Neutrophil (primary cell): ENCODE results near the gene PXDC1.

Source experiments
- H3K27ac ChIP-seq: fragments of 200-600 bp; sonication (generic); 2 replicates; pipeline ENCODE4 v1.5.1; 2016; ENCODE audit warnings: mild to moderate bottlenecking, moderate library complexity
- H3K27me3 ChIP-seq: fragments of 200-600 bp; sonication (generic); 2 replicates; pipeline ENCODE4 v1.6.0; 2016; ENCODE audit warnings: mild to moderate bottlenecking
- H3K36me3 ChIP-seq: fragments of 200-600 bp; sonication (generic); 2 replicates; pipeline ENCODE4 v1.5.1; 2017
- H3K4me1 ChIP-seq, 2 experiments: fragments of 200-600 bp in 1 of 2; sonication (generic) in 1 of 2; 1 replicate in 1 of 2; 2 replicates in 1 of 2; pipeline versions ENCODE4 v1.5.1 to v1.6.1; 2013 to 2016; ENCODE audit warnings: low read depth in 1 of 2, low read length in 1 of 2, mild to moderate bottlenecking in 1 of 2, moderate library complexity in 1 of 2; ENCODE audit not compliant: control insufficient read depth in 1 of 2, insufficient read depth in 1 of 2
- H3K4me3 ChIP-seq, 2 experiments: fragments of 200-600 bp in 1 of 2; sonication (generic) in 1 of 2; 1 replicate in 1 of 2; 2 replicates in 1 of 2; pipeline ENCODE4 v1.5.1; 2013 to 2016; ENCODE audit warnings: low read depth in 1 of 2, low read length in 1 of 2, mild to moderate bottlenecking in 1 of 2, moderate library complexity in 1 of 2
- H3K9me3 ChIP-seq: fragments of 200-600 bp; sonication (generic); 2 replicates; pipeline ENCODE4 v1.5.1; 2016
- TF ChIP-seq, protein P1 (sequence below): fragments of 200-600 bp; sonication (generic); IDR thresholded peaks from 2 replicates; pipeline ENCODE4 v1.5.1; 2016; ENCODE audit warnings: antibody characterized with exemption

The PXDC1 gene

DNA sequence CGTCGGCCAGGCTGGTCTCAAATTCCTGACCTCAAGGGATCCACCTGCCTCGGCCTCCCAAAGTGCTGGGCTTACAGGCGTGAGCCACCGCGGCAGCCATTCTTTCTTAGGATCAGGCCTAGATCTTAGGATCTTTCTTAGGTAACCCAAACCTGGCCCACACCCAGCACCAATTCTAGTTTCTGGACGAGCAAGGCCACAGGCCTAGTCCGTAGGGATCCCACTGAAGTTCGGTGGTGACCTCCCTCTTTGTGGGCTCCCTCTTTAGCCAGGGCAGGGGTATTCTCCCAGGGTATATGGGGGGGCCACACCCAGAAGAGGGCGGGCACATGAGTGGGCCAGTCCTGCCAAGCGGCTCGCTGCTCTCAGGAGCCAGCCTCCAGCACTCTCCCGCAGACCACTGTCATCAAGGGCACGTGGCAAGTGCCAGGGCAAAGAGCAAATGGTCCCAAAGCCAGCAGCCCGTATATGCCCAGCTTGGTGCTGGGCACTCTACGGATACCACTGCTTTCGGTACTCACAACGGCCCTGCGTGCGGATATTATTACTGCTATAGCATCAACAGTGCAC, 6.5 kb downstream of the PXDC1 start:
- TF ChIP-seq, protein P1, sequence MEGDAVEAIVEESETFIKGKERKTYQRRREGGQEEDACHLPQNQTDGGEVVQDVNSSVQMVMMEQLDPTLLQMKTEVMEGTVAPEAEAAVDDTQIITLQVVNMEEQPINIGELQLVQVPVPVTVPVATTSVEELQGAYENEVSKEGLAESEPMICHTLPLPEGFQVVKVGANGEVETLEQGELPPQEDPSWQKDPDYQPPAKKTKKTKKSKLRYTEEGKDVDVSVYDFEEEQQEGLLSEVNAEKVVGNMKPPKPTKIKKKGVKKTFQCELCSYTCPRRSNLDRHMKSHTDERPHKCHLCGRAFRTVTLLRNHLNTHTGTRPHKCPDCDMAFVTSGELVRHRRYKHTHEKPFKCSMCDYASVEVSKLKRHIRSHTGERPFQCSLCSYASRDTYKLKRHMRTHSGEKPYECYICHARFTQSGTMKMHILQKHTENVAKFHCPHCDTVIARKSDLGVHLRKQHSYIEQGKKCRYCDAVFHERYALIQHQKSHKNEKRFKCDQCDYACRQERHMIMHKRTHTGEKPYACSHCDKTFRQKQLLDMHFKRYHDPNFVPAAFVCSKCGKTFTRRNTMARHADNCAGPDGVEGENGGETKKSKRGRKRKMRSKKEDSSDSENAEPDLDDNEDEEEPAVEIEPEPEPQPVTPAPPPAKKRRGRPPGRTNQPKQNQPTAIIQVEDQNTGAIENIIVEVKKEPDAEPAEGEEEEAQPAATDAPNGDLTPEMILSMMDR, result no peak
- Histone ChIP-seq H3K27me3 (peaks cover 33% of the 10 kb centered on the region), H3K9me3 (no peaks in the 10 kb centered on the region), H3K4me3 (no peak overlapping the region), H3K27ac (peak overlapping the region; percentile 77), H3K36me3 (no peaks in the 10 kb centered on the region), H3K4me1 (peaks cover 56 to 79% of the 10 kb centered on the region in 2 experiments)

DNA sequence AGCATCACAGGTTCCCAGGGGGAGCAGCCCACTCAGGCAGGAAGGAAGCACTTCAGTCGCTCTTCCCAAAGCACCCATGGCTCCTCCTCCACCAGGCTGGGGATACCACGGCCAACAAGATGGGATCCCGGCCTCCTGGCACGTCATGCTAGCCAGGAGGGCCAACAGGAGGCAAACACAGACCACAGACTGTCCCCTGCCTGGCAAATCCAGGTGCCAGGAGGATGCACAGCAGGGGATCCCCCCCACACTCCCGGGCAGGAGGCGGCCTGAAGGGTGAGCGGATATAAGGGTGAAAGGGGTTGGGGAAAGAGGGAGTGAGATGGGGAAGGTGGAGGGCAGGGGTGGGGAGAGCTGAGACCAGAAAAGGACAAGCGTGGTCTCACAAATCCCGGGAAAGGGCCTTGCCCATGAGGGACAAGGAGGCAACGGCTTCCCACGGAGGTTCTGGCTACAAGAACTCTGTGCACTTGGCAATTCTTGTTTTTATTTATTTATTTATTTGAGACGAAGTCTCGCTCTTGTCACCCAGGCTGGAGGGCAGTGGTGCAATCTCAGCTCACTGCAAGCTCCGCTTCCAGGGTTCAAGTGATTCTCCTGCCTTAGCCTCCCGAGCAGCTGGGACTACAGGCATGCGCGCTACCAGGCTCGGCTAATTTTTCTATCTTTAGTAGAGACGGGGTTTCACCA, 7.2 kb downstream of the PXDC1 start:
- H3K4me1 ChIP-seq, result peaks cover 53 to 73% of the 10 kb centered on the region in 2 experiments
- no peak overlapping the region for H3K4me3 ChIP-seq
- TF ChIP-seq, protein P1, result no peak
- H3K9me3 ChIP-seq, result no peaks in the 10 kb centered on the region
- no peaks in the 10 kb centered on the region for H3K36me3 ChIP-seq
- peaks cover 27% of the 10 kb centered on the region for H3K27me3 ChIP-seq
- H3K27ac ChIP-seq, result no peak overlapping the region

DNA sequence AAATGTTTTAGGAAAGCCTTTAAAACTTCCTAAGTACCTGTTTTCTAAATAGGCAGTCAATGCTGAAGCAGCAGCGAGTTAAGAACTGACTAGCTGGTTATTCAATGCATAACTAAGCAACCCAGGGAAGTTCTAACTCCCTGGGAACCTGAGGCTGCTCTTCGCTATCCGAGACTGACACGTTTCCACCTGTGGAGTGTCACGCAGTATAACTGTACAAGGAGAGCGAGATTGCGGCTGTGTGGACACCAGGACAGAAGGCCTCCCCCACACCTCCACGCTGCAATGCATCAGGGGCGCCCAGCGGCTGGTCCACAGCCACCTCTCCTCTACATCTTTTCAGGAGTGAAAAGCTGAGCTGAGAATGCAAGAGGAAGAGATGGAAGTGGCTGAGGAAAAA, 8.0 kb downstream of the PXDC1 start:
- H3K4me1 ChIP-seq, result peaks cover 53 to 65% of the 10 kb centered on the region in 2 experiments
- no peak overlapping the region for H3K4me3 ChIP-seq
- H3K36me3 ChIP-seq, result no peaks in the 10 kb centered on the region
- TF ChIP-seq, protein P1, result no peak
- no peaks in the 10 kb centered on the region for H3K9me3 ChIP-seq
- peaks cover 19% of the 10 kb centered on the region for H3K27me3 ChIP-seq
- peak overlapping the region; percentile 54 for H3K27ac ChIP-seq

DNA sequence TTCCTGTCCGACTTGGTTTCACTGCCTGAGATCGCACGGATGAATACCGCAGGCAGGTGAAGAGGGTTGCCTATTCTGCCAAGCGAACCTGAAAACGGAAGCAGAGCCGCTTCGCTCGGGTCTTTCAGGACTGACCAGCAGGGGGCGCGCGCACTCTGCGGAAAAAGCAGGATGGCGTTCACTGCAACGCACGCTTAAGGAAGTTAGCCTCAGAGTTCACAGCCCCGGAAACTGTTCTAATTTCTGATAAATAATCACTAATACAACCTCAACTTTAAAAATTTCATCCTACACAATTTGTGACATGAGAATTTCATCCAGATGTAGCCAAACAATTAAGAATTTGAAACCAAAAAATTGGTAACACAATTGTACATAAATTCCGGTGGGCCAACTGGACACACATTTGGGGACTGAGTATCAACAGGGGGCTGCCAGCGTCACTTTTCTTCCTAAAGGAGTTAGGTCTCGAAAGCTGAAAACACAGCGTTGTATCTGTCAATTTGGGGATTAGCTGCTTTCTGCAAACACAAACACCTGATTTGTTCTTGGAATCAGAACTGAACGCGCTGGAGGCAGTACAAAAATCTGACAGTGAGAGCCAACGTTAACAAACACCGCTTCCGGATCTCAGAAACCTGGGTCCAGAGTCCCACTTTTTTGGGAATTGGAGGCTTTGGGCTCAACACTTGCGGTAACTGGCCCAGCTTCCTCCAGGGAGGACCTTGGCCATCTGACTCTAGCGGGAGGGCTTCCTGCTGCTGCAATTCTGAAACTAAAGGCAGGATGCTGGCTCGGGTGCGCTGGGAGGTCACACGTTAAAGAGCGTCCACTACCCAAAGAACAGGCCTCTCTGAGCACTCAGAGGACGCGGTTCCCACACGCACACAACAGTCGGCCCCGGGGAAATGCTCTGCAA, 8.8 kb downstream of the PXDC1 start:
- peaks cover 53 to 56% of the 10 kb centered on the region in 2 experiments for H3K4me1 ChIP-seq
- peak overlapping the region in 1 of 2 experiments; percentile 42 for H3K4me3 ChIP-seq
- H3K9me3 ChIP-seq, result no peaks in the 10 kb centered on the region
- peak overlapping the region; percentile 54 for H3K27ac ChIP-seq
- no peaks in the 10 kb centered on the region for H3K36me3 ChIP-seq
- H3K27me3 ChIP-seq, result peaks cover 16% of the 10 kb centered on the region
- TF ChIP-seq, protein P1, result peak; percentile 93

DNA sequence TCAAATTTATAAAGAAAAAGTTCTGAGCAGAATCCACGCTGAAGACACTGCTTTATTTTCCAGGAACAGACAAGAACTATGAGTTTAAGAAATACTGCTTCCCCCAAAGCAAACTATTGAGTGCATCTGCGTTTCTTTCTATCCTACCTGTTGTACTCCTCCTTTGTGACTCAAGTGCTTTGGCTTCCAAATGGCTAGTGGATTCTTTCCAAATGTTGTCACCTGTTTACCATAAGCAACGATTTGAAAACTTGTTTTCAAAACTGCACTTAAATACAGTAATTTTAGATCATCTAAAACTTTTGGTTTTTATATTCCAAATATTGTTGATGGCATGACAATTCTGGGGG, 9.5 kb downstream of the PXDC1 start:
- H3K36me3 ChIP-seq, result no peaks in the 10 kb centered on the region
- no peaks in the 10 kb centered on the region for H3K9me3 ChIP-seq
- H3K27me3 ChIP-seq, result peaks cover 16% of the 10 kb centered on the region
- H3K4me1 ChIP-seq, result peaks cover 49 to 50% of the 10 kb centered on the region in 2 experiments
- no peak overlapping the region for H3K4me3 ChIP-seq
- TF ChIP-seq, protein P1, result no peak
- H3K27ac ChIP-seq, result no peak overlapping the region
